Measurements from ENCODE around the gene INSL4.
A peak's percentile ranks its signal among the peaks of the same experiment; 100 is the strongest.

The INSL4 gene

DNA sequence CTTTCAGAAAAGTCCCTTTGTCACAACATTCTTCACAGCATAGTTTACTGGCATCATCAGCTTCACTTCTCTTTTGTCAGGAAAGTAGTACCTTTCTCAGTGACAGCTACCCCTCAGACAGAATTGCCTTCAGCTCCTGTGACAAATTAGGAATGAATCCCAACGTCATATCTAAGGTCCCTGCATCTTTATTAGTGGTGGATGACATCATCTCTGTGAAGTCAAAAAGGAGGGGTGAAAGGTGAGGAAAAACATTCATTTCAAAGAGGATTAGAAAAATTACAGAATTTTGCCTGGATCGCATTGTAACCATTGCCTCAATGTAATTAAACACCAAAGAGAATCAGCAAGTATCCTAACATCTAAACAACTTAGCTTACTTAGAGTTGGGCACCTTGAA is 37.9 kb upstream of the INSL4 start:
- TF ChIP-seq, protein P1, sequence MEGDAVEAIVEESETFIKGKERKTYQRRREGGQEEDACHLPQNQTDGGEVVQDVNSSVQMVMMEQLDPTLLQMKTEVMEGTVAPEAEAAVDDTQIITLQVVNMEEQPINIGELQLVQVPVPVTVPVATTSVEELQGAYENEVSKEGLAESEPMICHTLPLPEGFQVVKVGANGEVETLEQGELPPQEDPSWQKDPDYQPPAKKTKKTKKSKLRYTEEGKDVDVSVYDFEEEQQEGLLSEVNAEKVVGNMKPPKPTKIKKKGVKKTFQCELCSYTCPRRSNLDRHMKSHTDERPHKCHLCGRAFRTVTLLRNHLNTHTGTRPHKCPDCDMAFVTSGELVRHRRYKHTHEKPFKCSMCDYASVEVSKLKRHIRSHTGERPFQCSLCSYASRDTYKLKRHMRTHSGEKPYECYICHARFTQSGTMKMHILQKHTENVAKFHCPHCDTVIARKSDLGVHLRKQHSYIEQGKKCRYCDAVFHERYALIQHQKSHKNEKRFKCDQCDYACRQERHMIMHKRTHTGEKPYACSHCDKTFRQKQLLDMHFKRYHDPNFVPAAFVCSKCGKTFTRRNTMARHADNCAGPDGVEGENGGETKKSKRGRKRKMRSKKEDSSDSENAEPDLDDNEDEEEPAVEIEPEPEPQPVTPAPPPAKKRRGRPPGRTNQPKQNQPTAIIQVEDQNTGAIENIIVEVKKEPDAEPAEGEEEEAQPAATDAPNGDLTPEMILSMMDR (IDR thresholded peaks at IDR 0.05; ENCODE audit: insufficient read depth, low read depth, low read length, missing control alignments): no peak
- H3K4me3 ChIP-seq (ENCODE audit: low read length): no peak overlapping the region
- no peak for DNase-seq (ENCODE audit: low read depth)

DNA sequence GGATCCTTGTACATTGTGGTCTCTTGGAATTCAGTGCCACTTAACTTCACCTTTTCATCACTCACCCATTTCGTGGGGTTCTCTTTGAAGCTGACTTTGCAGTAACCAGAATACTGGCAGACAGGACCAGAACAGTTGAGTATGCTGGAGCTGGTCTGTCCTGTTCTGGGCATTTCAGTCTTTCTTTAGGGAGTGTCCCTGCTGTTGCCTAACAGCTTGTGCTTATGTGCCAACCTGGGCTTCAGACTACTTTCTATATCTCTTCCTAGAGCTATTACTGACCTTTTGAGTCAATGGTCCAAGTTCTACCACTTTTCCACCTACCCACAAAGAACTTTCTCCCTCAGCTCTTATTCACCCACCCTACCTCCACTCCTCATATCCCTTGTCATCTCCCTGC is 35.8 kb upstream of the INSL4 start:
- peak; percentile 84 for DNase-seq (ENCODE audit: low read depth)
- H3K4me3 ChIP-seq (ENCODE audit: low read length): no peak overlapping the region
- TF ChIP-seq, protein P1 (IDR thresholded peaks at IDR 0.05; ENCODE audit: insufficient read depth, low read depth, low read length, missing control alignments): no peak

DNA sequence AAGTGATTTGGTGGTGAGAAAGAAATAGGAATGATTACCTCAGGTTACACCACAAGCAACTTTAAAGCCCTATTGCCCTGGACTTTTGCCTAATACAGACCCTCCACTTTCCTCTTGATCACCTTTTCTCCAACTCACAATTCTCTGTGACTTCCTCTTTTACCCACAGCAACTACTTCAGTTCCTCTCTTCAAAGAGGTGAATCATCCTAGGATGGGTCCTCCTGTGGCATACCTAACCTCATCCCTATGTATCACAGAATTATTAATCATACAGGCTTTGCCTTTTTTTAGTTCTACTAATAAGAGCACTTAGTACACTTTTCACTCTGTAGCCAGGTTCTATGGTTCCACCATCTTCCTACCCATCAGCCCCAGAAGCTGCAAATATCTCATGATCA is 26.1 kb upstream of the INSL4 start:
- DNase-seq (ENCODE audit: low read depth): peak; percentile 66
- TF ChIP-seq, protein P1 (IDR thresholded peaks at IDR 0.05; ENCODE audit: insufficient read depth, low read depth, low read length, missing control alignments): no peak
- no peak overlapping the region for H3K4me3 ChIP-seq (ENCODE audit: low read length)

DNA sequence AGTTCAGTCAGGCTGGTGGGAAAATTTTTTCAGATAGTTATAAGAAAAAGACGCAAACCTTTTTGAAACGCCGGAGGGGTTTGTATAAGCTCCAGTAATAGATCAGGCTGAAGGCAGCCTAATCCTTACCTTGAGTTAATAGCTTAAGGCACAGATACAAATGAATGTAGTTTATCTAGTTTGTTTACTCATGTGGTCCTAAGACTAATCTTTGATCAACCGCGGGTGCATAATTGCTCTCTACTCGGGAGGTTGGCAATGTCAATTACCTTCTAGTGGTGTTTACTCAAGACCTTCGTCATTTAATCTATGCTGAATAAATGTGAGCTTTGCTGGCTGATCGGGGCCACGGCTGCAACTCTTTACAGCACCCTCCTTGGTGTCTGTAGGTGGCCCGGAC is 665 bp upstream of the INSL4 start:
- H3K4me3 ChIP-seq (ENCODE audit: low read length): no peak overlapping the region
- TF ChIP-seq, protein P1 (IDR thresholded peaks at IDR 0.05; ENCODE audit: insufficient read depth, low read depth, low read length, missing control alignments): no peak
- DNase-seq (ENCODE audit: low read depth): peak; percentile 38

DNA sequence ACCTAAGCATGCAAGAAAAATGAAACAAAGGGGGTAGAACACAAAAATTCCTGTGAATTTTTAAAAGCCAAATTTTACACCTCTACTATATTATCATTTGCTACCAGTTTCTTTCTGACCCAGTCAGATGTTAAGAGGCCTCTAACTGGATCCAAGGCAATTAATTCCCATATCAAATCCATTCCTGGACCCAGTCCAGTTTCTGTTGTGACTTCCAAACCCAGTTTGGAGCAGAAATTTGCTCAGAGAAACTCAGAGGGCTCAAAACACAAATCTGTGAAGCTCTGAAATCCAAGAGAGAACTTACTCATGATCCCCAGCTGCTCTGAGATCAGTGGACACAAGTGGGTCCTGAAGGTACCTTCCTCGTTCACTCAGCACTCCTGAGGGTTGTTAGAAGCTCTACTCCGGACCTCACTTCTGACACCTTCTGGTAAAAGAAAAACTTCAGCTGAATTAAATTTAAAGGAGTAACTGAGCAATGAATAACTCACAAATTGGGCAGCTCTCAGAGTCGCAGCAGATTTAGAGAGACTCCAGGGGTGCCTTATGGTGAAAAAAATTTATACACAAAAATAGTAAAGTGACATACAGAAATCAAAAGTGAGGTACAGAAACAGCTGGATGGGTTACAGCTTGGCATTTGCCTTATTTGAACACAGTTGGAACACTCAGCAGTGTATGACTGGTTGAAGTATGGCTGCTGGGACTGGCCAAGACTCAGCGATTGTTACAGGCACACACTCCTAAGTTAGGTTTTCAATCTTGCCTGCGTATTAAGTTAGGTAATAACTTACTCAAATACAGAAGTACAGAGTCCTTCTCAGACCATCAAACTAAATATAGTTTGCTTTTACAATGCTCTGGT is 32.4 kb downstream of the INSL4 start:
- TF ChIP-seq, protein P1 (IDR thresholded peaks at IDR 0.05; ENCODE audit: insufficient read depth, low read depth, low read length, missing control alignments): peak; percentile 38
- no peak overlapping the region for H3K4me3 ChIP-seq (ENCODE audit: low read length)
- peak; percentile 45 for DNase-seq (ENCODE audit: low read depth)

DNA sequence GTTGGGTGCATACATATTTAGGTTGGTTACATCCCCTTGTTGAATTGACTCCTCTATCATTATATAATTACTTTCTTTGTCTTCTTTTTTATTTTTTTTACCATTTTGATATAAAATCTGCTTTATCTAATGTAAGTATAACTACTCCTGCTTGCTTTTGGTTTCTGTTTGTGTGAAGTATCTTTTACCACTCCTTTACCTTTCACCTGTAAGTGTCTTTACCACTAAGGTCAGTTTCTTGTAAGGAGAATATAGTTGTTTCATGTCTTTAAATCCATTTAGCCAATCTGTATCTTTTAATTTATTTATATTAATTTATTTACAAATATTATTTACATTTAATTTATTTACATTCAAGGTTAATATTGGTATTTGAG is 33.0 kb downstream of the INSL4 start:
- DNase-seq (ENCODE audit: low read depth): no peak
- TF ChIP-seq, protein P1 (IDR thresholded peaks at IDR 0.05; ENCODE audit: insufficient read depth, low read depth, low read length, missing control alignments): no peak
- H3K4me3 ChIP-seq (ENCODE audit: low read length): no peak overlapping the region

DNA sequence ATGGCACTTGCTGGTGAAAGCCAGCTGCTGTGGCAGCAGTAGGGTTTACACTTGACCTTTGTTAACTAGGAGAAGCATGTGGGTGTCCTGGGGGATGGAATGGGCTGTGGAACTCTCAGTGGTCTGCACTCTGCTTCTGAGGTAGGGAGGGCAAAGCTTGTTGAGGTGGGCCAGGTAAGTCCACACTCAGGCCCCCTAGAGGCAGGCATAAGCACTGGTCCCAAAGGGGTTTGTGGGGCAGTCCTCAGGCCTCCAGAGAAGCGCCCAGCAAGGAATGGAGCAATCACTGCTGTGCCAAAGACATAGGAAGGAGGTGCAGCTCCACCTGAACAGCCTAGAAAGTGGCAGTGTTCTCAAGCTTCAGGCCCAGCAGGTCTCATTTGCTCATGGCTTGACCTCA is 34.7 kb downstream of the INSL4 start:
- no peak for DNase-seq (ENCODE audit: low read depth)
- TF ChIP-seq, protein P1 (IDR thresholded peaks at IDR 0.05; ENCODE audit: insufficient read depth, low read depth, low read length, missing control alignments): no peak
- no peak overlapping the region for H3K4me3 ChIP-seq (ENCODE audit: low read length)

All from epithelial cell of esophagus (primary cell).